GM12878 (cell line): Measurements from ENCODE around the gene MRPL32. TPM values are rescaled to one million over a fixed set of nuclear protein-coding genes. Genes with fewer than 3 reads are reported as not detected.

Experiments used
- ATAC-seq: fragments of 200-7000 bp; cut with Tn5 transposase; 3 replicates; pipeline ENCODE4 v1.9.1; 2020; ENCODE audit warnings: mild to moderate bottlenecking, moderate library complexity
- BruUV-seq: library from RNA; stranded (reverse); fragments of 400-500 nt; replicated peaks from 2 replicates; lab custom pipeline; 2021; lab: Mats Ljungman, UMichigan
- CTCF ChIA-PET: fragments of 300-600 bp; sonication (Branson Sonifier 250); formaldehyde crosslinking; extraction: SDS; loops from one replicate; lab custom pipeline; 2021; ENCODE audit warnings: inconsistent platforms; lab: Yijun Ruan, JAX
- POLR2A ChIA-PET: fragments of 350-600 bp; formaldehyde crosslinking; extraction: SDS; loops from one replicate; lab custom pipeline; 2021; ENCODE audit warnings: inconsistent platforms; lab: Charles Lee
- RAD21 ChIA-PET: fragments of 300-600 bp; sonication (Branson Sonifier 250); formaldehyde crosslinking; loops from one replicate; lab custom pipeline; 2023; ENCODE audit warnings: antibody characterized with exemption; ENCODE audit not compliant: unreplicated experiment; lab: Charles Lee
- SMC1A ChIA-PET: fragments of 300-600 bp; sonication (Branson Sonifier 250); formaldehyde crosslinking; loops from one replicate; lab custom pipeline; 2023; ENCODE audit not compliant: unreplicated experiment, uncharacterized antibody; lab: Charles Lee
- DNase-seq: peaks from one replicate; pipeline ENCODE4 v3.0.0-alpha.2; 2011; ENCODE audit warnings: low read depth, low spot score
- FAIRE-seq: peaks from 3 replicates; lab custom pipeline; 2011; peaks lifted over from hg19 to GRCh38; lab: Jason Lieb, UNC
- H2AFZ ChIP-seq: 2 replicates; pipeline ENCODE4 v1.6.0; 2011; ENCODE audit warnings: low read depth, low read length, control low read depth; ENCODE audit not compliant: control insufficient read depth
- H3K27ac ChIP-seq: 2 replicates; pipeline ENCODE4 v1.5.1; 2011; ENCODE audit warnings: control low read depth; ENCODE audit not compliant: control insufficient read depth, insufficient read depth
- H3K27me3 ChIP-seq, 2 experiments: replicated peaks in 1 of 2; 2 replicates each; pipeline versions ENCODE4 v1.6.0 to v1.6.1; 2011; ENCODE audit warnings: low read length in 1 of 2; ENCODE audit not compliant: control insufficient read depth in 2 of 2, insufficient read depth in 2 of 2
- H3K36me3 ChIP-seq, 2 experiments: 2 replicates each; pipeline ENCODE4 v1.5.1; 2011; ENCODE audit warnings: low read length in 1 of 2; ENCODE audit not compliant: control insufficient read depth in 2 of 2, insufficient read depth in 2 of 2
- H3K4me1 ChIP-seq: 2 replicates; pipeline ENCODE4 v1.6.1; 2011; ENCODE audit warnings: mild to moderate bottlenecking, low read length, moderate library complexity, mixed read lengths; ENCODE audit not compliant: control insufficient read depth, insufficient read depth
- H3K4me2 ChIP-seq: 2 replicates; pipeline ENCODE4 v1.6.0; 2011; ENCODE audit warnings: control low read depth; ENCODE audit not compliant: control insufficient read depth, insufficient read depth
- H3K4me3 ChIP-seq: fragments of 200-600 bp; sonication (generic); 2 replicates; pipeline ENCODE4 v1.5.1; 2016
- H3K79me2 ChIP-seq: 2 replicates; pipeline ENCODE4 v1.6.0; 2011; ENCODE audit warnings: low read length; ENCODE audit not compliant: control insufficient read depth, insufficient read depth
- H3K9ac ChIP-seq: 2 replicates; pipeline ENCODE4 v1.8.0; 2011; ENCODE audit warnings: low read length, control low read depth, mixed read lengths; ENCODE audit not compliant: control insufficient read depth, insufficient read depth
- H3K9me3 ChIP-seq: replicated peaks from 3 replicates; pipeline ENCODE4 v1.5.1; 2011; ENCODE audit warnings: mild to moderate bottlenecking, low read length; ENCODE audit not compliant: control insufficient read depth, insufficient read depth
- H4K20me1 ChIP-seq: 2 replicates; pipeline ENCODE4 v1.6.0; 2011; ENCODE audit not compliant: control insufficient read depth, insufficient read depth
- BHLHE40 ChIP-seq, 2 experiments: fragments of 450-650 bp in 1 of 2; IDR thresholded peaks; 2 replicates each; pipeline ENCODE4 v1.6.1; 2011 to 2017; ENCODE audit warnings: low read depth in 2 of 2, borderline replicate concordance in 1 of 2, improper control_type of control experiment in 1 of 2, low read length in 1 of 2, mild to moderate bottlenecking in 1 of 2
- CEBPB ChIP-seq, 2 experiments: fragments of 150-350 bp in 1 of 2; IDR thresholded peaks; 2 replicates each; pipeline ENCODE4 v1.6.1; 2012 to 2014; ENCODE audit warnings: low read depth in 2 of 2, low read length in 2 of 2, borderline replicate concordance in 1 of 2, inconsistent platforms in 1 of 2
- EP300 ChIP-seq, 2 experiments: fragments of 150-350 bp in 1 of 2; IDR thresholded peaks; 2 replicates each; pipeline ENCODE4 v1.6.1; 2011 to 2012; ENCODE audit warnings: low read depth in 2 of 2, low read length in 2 of 2, borderline replicate concordance in 1 of 2, improper control_type of control experiment in 1 of 2, inconsistent platforms in 1 of 2; ENCODE audit not compliant: control insufficient read depth in 1 of 2
- HDGF ChIP-seq: fragments of 450-650 bp; IDR thresholded peaks from 2 replicates; pipeline ENCODE4 v1.6.1; 2016; ENCODE audit warnings: antibody characterized with exemption
- KAT2A ChIP-seq: conservative IDR thresholded peaks from 2 replicates; pipeline ENCODE4 v1.6.1; 2011; ENCODE audit warnings: low read depth, low read length; ENCODE audit not compliant: control insufficient read depth
- NKRF ChIP-seq: fragments of 450-650 bp; conservative IDR thresholded peaks from 2 replicates; pipeline ENCODE4 v1.6.1; 2017; ENCODE audit warnings: mild to moderate bottlenecking, moderate library complexity
- PML ChIP-seq: IDR thresholded peaks from 2 replicates; pipeline ENCODE4 v1.6.1; 2012; ENCODE audit warnings: low read length, inconsistent platforms
- SMAD5 ChIP-seq: IDR thresholded peaks from 2 replicates; pipeline ENCODE4 v1.6.1; 2016; ENCODE audit warnings: antibody characterized with exemption, low read depth
- SREBF2 ChIP-seq: IDR thresholded peaks from 2 replicates; pipeline ENCODE4 v1.6.1; 2012; ENCODE audit warnings: mild to moderate bottlenecking, low read length
- STAT1 ChIP-seq: fragments of 450-650 bp; conservative IDR thresholded peaks from 2 replicates; pipeline ENCODE4 v1.6.1; 2014; ENCODE audit warnings: antibody characterized with exemption, mild to moderate bottlenecking
- WGBS: methylation state at CpG from one replicate; pipeline ENCODE4 v1.1.6; 2016; ENCODE audit warnings: low lambda C conversion rate; ENCODE audit not compliant: insufficient replicate concordance, insufficient coverage; ENCODE audit errors: missing lambda C conversion rate; 5-methylcytosine and 5-hydroxymethylcytosine counted together
- in situ Hi-C: fragments of 300-500 bp; cut with MboI; formaldehyde crosslinking; loops from 9 replicates; pipeline ENCODE4 v1.14.3; 2018; ENCODE audit warnings: mixed read lengths
- intact Hi-C: fragments of 100-400 bp; cut with micrococcal nuclease; formaldehyde crosslinking; loops from one replicate; pipeline ENCODE4 v1.14.2; 2022; ENCODE audit not compliant: unreplicated experiment
- polyA plus RNA-seq, 11 experiments: library from polyadenylated mRNA; depleted of rRNA in 4 of 11; unstranded in 6 of 11; stranded (reverse) in 5 of 11; fragments of >200 nt; fragmentation: Nextera tagmentation in 4 of 11; fragmentation: Illumina TruSeq in 1 of 11; extraction: Ambion mirVana in 4 of 11; extraction: Trizol in 1 of 11; gene quantifications; 1 replicate in 1 of 11; 2 replicates in 10 of 11; pipeline versions ENCODE4 v1.2.1 to v1.2.3, GENCODE V29; 2011 to 2016; ENCODE audit warnings: inconsistent platforms in 2 of 11, missing spikeins in 2 of 11, low read depth in 1 of 11
- total RNA-seq, 4 experiments: library from RNA; depleted of rRNA in 3 of 4; stranded (reverse); fragments of >200 nt in 3 of 4; fragmentation: Illumina TruSeq in 1 of 4; extraction: Trizol in 1 of 4; gene quantifications; 2 replicates each; pipeline versions ENCODE4 v1.2.1 to v1.2.3, GENCODE V29; 2013 to 2021
- TF ChIP-seq, protein P1 (sequence below), 3 experiments: IDR thresholded peaks in 2 of 3; conservative IDR thresholded peaks in 1 of 3; 2 replicates each; pipeline ENCODE4 v1.5.1; 2011; ENCODE audit warnings: low read depth in 3 of 3, low read length in 3 of 3, mild to moderate bottlenecking in 3 of 3, control low read depth in 2 of 3, moderate library complexity in 2 of 3, inconsistent platforms in 1 of 3, mixed read lengths in 1 of 3; ENCODE audit not compliant: control insufficient read depth in 2 of 3, insufficient read depth in 1 of 3; ENCODE audit errors: extremely low read depth in 1 of 3

The MRPL32 gene
- total and polyA plus RNA-seq, 10 of the 15 experiments (the other 5 are each of a cell fraction or from before 2014, with no cell fraction given): 65.3 to 339 (median 112) TPM

- no peak overlapping the region for H3K9ac ChIP-seq
- H3K4me3 ChIP-seq: no peak overlapping the region
- WGBS: 37% methylated on average over 6 of the region's 6 CpGs
- H2AFZ ChIP-seq: no peak overlapping the region
- no peak overlapping the region for H3K4me2 ChIP-seq
- POLR2A ChIA-PET: no interaction called here
- RAD21 ChIA-PET: interaction anchor here (0.6 to 1.3 kb wide), 3 partner anchors 19 to 298 kb away, joined by 3 to 8 read pairs (median 3); no protein-coding TSS in a partner anchor
- DNase-seq: peak; percentile 2
- in situ Hi-C loops (no loop called here), intact Hi-C loops (no loop called here)
- ATAC-seq: peak; percentile 82
- CTCF ChIA-PET: interaction anchor here (0.9 kb wide), 1 partner anchor 349 kb away, joined by 3 read pairs; no protein-coding TSS in a partner anchor
- H3K9me3 ChIP-seq: no peaks in the 10 kb centered on the region
- no TSS peak for BruUV-seq
- no peaks in the 10 kb centered on the region for H3K36me3 ChIP-seq
- TF ChIP-seq CEBPB (IDR thresholded peaks at IDR 0.05; ENCODE audit: borderline replicate concordance in 1 of 2, low read depth in 2 of 2, low read length in 2 of 2): peak in 1 of 2 experiments; percentile 90; a peak in 1 of 4 replicates
- no peak for TF ChIP-seq KAT2A
- no peak overlapping the region for H3K27ac ChIP-seq
- H4K20me1 ChIP-seq: no peaks in the 10 kb centered on the region
- SMC1A ChIA-PET: interaction anchor here (1.3 kb wide), 1 partner anchor 18 kb away, joined by 3 read pairs; no protein-coding TSS in a partner anchor
- no peaks in the 10 kb centered on the region for H3K27me3 ChIP-seq
- H3K4me1 ChIP-seq: no peaks in the 10 kb centered on the region
- H3K79me2 ChIP-seq: no peaks in the 10 kb centered on the region
- no peak for FAIRE-seq
Observed at GRCh38 chr7:42964849-42965805, 33.0 kb downstream of the MRPL32 start.

DNA sequence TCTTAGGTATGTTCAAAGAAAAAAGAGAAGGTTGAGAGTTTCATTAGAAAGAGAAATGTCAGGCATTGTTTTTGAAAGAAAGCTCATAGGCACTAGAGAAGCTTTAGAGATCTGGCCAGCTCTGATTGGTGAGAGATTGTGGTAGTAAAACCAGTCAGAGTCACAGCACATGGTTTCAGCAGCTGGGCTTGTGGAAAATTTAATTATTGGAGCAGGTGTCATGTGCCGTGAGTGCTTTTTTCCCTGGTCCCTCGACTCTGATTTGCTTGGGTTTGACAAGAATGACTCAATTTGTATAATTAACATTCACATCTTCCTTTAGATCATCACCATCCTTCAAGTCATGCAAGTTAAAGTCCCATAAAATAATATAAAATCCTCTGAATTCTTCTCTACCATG, 35.2 kb downstream of the MRPL32 start:
- Histone ChIP-seq H3K4me1 (no peaks in the 10 kb centered on the region), H2AFZ (no peak overlapping the region), H3K9me3 (no peaks in the 10 kb centered on the region), H3K27ac (no peak overlapping the region), H3K36me3 (no peaks in the 10 kb centered on the region), H3K4me2 (no peak overlapping the region), H3K79me2 (no peaks in the 10 kb centered on the region), H4K20me1 (no peaks in the 10 kb centered on the region), H3K27me3 (no peaks in the 10 kb centered on the region), H3K9ac (no peak overlapping the region), H3K4me3 (no peak overlapping the region)
- ChIA-PET SMC1A (no interaction called here), RAD21 (interaction anchor here (0.8 kb wide), 1 partner anchor 472 kb away, joined by 3 read pairs; no protein-coding TSS in a partner anchor), POLR2A (no interaction called here), CTCF (no interaction called here)
- no peak for DNase-seq
- no peak for ATAC-seq
- BruUV-seq: no TSS peak
- 39% methylated on average over 2 of the region's 2 CpGs for WGBS
- no peak for FAIRE-seq
- in situ Hi-C loops (no loop called here), intact Hi-C loops (no loop called here)
- TF ChIP-seq EP300 (IDR thresholded peaks at IDR 0.05; ENCODE audit: borderline replicate concordance in 1 of 2, control insufficient read depth in 1 of 2, low read depth in 2 of 2, low read length in 2 of 2): no peak
- TF ChIP-seq NKRF: no peak
- no peak for TF ChIP-seq PML
- TF ChIP-seq SMAD5: no peak
- TF ChIP-seq, protein P1, sequence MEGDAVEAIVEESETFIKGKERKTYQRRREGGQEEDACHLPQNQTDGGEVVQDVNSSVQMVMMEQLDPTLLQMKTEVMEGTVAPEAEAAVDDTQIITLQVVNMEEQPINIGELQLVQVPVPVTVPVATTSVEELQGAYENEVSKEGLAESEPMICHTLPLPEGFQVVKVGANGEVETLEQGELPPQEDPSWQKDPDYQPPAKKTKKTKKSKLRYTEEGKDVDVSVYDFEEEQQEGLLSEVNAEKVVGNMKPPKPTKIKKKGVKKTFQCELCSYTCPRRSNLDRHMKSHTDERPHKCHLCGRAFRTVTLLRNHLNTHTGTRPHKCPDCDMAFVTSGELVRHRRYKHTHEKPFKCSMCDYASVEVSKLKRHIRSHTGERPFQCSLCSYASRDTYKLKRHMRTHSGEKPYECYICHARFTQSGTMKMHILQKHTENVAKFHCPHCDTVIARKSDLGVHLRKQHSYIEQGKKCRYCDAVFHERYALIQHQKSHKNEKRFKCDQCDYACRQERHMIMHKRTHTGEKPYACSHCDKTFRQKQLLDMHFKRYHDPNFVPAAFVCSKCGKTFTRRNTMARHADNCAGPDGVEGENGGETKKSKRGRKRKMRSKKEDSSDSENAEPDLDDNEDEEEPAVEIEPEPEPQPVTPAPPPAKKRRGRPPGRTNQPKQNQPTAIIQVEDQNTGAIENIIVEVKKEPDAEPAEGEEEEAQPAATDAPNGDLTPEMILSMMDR (IDR thresholded peaks at IDR 0.05 in 2 of 3, conservative IDR thresholded peaks at IDR 0.05 in 1 of 3; ENCODE audit: control insufficient read depth in 2 of 3, extremely low read depth in 1 of 3, insufficient read depth in 1 of 3, low read depth in 3 of 3, low read length in 3 of 3): no peak
- TF ChIP-seq SREBF2: no peak
- TF ChIP-seq HDGF: no peak
- no peak for TF ChIP-seq BHLHE40 (IDR thresholded peaks at IDR 0.05; ENCODE audit: borderline replicate concordance in 1 of 2, low read depth in 2 of 2, low read length in 1 of 2)
- TF ChIP-seq STAT1: no peak
